Cardiac muscle cell (in vitro differentiated cells and primary cell): ENCODE data around the gene TMEM132D. TPM values are rescaled to one million over a fixed set of nuclear protein-coding genes. Genes with fewer than 3 reads are reported as not detected.

ENCODE experiments used
- DNase-seq, 2 donors: peaks; one replicate each; pipeline versions ENCODE4 v3.0.0 to v3.0.0-alpha.2; 2010 to 2017; ENCODE audit warnings: low read depth in 1 of 2, low spot score in 1 of 2
- H3K27ac ChIP-seq: fragments of 200-600 bp; sonication (generic); 2 replicates; pipeline ENCODE4 v1.5.1; 2016
- H3K27me3 ChIP-seq: fragments of 200-600 bp; sonication (generic); 2 replicates; pipeline ENCODE4 v1.6.0; 2016; ENCODE audit warnings: control low read depth
- H3K36me3 ChIP-seq: fragments of 200-600 bp; sonication (generic); 2 replicates; pipeline ENCODE4 v1.5.1; 2016; ENCODE audit warnings: control low read depth
- H3K4me1 ChIP-seq: fragments of 200-600 bp; sonication (generic); 2 replicates; pipeline ENCODE4 v1.8.1; 2017; ENCODE audit warnings: low read depth, mild to moderate bottlenecking, mixed run types
- H3K4me3 ChIP-seq: fragments of 200-600 bp; sonication (generic); 2 replicates; pipeline ENCODE4 v1.5.1; 2016; ENCODE audit warnings: mild to moderate bottlenecking
- H3K9me3 ChIP-seq: fragments of 200-600 bp; sonication (generic); 2 replicates; pipeline ENCODE4 v1.5.1; 2017; ENCODE audit warnings: low read depth, mild to moderate bottlenecking, control low read depth
- CTCF ChIP-seq: IDR thresholded peaks from 2 replicates; pipeline ENCODE4 v1.5.1; 2012; ENCODE audit warnings: low read depth, mild to moderate bottlenecking, low read length
- polyA plus RNA-seq: library from polyadenylated mRNA; unstranded; fragments of >200 nt; fragmentation: Nextera tagmentation; extraction: Ambion mirVana; gene quantifications from 2 replicates; pipeline ENCODE4 v1.2.1, GENCODE V29; 2016
- total RNA-seq: library from RNA; depleted of rRNA; stranded (reverse); fragments of >200 nt; gene quantifications from 2 replicates; pipeline ENCODE4 v1.2.3, GENCODE V29; 2016

Gene TMEM132D
- 0.03 TPM in 1 of 2 replicates, not detected in the other for total RNA-seq
- not detected in 2 replicates for polyA plus RNA-seq

GRCh38 chr12:129903956-129904829, at the start of gene TMEM132D:
Gene TMEM132D (minus strand): TSS chr12:129904025.
- H3K9me3 ChIP-seq: no peaks in the 10 kb centered on the region
- H3K27ac ChIP-seq: no peak within 1 kb of the TSS
- DNase-seq: peak in 1 of 2 donors; percentile 7
- no peaks in the 10 kb centered on the region for H3K4me1 ChIP-seq
- peaks cover 100% of the 10 kb centered on the region for H3K27me3 ChIP-seq
- TF ChIP-seq CTCF: no peak
- H3K36me3 ChIP-seq: no peaks in the 10 kb centered on the region
- peak within 1 kb of the TSS; percentile 18 for H3K4me3 ChIP-seq

- Histone ChIP-seq H3K4me1 (no peaks in the 10 kb centered on the region), H3K4me3 (no peak overlapping the region), H3K9me3 (no peaks in the 10 kb centered on the region), H3K27me3 (no peaks in the 10 kb centered on the region), H3K36me3 (no peaks in the 10 kb centered on the region), H3K27ac (no peak overlapping the region)
- TF ChIP-seq CTCF: no peak
- no peak for DNase-seq
Observed at GRCh38 chr12:129949651-129950050, 45.8 kb upstream of the TMEM132D start.

GRCh38 chr12:129941618-129942017, 37.8 kb upstream of the TMEM132D start:
- DNase-seq: no peak
- H3K4me3 ChIP-seq: no peak overlapping the region
- TF ChIP-seq CTCF: no peak
- H3K9me3 ChIP-seq: no peaks in the 10 kb centered on the region
- H3K27ac ChIP-seq: no peak overlapping the region
- no peaks in the 10 kb centered on the region for H3K27me3 ChIP-seq
- H3K36me3 ChIP-seq: no peaks in the 10 kb centered on the region
- no peaks in the 10 kb centered on the region for H3K4me1 ChIP-seq

GRCh38 chr12:129938089-129938488, 34.3 kb upstream of the TMEM132D start:
- no peak overlapping the region for H3K4me3 ChIP-seq
- no peaks in the 10 kb centered on the region for H3K27me3 ChIP-seq
- H3K4me1 ChIP-seq: no peaks in the 10 kb centered on the region
- H3K36me3 ChIP-seq: no peaks in the 10 kb centered on the region
- H3K27ac ChIP-seq: no peak overlapping the region
- no peak for TF ChIP-seq CTCF
- no peaks in the 10 kb centered on the region for H3K9me3 ChIP-seq
- DNase-seq: no peak

GRCh38 chr12:129937426-129937825, 33.6 kb upstream of the TMEM132D start:
- Histone ChIP-seq H3K36me3 (no peaks in the 10 kb centered on the region), H3K9me3 (no peaks in the 10 kb centered on the region), H3K4me3 (no peak overlapping the region), H3K27me3 (no peaks in the 10 kb centered on the region), H3K27ac (no peak overlapping the region), H3K4me1 (no peaks in the 10 kb centered on the region)
- DNase-seq: no peak
- no peak for TF ChIP-seq CTCF
